Medulla oblongata (tissue), 1 donor: Measurements from ENCODE around the gene BLNK.

Experiments
- DNase-seq: peaks from one replicate; pipeline ENCODE4 v3.0.0-alpha.2; 2015; ENCODE audit errors: extremely low spot score

BLNK gene

GRCh38 chr10:96261930-96262329 lies 9.4 kb downstream of the BLNK start:
- no peak for DNase-seq

- DNase-seq: no peak
Measured at GRCh38 chr10:96261132-96261531, 10.2 kb downstream of the BLNK start.

- DNase-seq: no peak
Measured at GRCh38 chr10:96260014-96260413, 11.4 kb downstream of the BLNK start.

- DNase-seq: peak; percentile 51
Measured at GRCh38 chr10:96259150-96259549, 12.2 kb downstream of the BLNK start.

- DNase-seq: peak; percentile 84
Measured at GRCh38 chr10:96257944-96258343, 13.4 kb downstream of the BLNK start.

GRCh38 chr10:96255549-96256333 lies 15.6 kb downstream of the BLNK start:
- DNase-seq: no peak

- DNase-seq: no peak
Measured at GRCh38 chr10:96254976-96255375, 16.4 kb downstream of the BLNK start.

- no peak for DNase-seq
Measured at GRCh38 chr10:96252730-96253129, 18.6 kb downstream of the BLNK start.

GRCh38 chr10:96250349-96250748 lies 21.0 kb downstream of the BLNK start:
- no peak for DNase-seq

GRCh38 chr10:96249264-96249663 lies 22.1 kb downstream of the BLNK start:
- DNase-seq: no peak

- DNase-seq: no peak
Measured at GRCh38 chr10:96244354-96244753, 27.0 kb downstream of the BLNK start.

GRCh38 chr10:96243296-96243695 lies 28.1 kb downstream of the BLNK start:
- no peak for DNase-seq

- no peak for DNase-seq
Measured at GRCh38 chr10:96242822-96243221, 28.5 kb downstream of the BLNK start.

GRCh38 chr10:96238646-96239623 lies 32.4 kb downstream of the BLNK start:
- DNase-seq: no peak

- DNase-seq: no peak
Measured at GRCh38 chr10:96236876-96237275, 34.5 kb downstream of the BLNK start.

- DNase-seq: peak; percentile 63
Measured at GRCh38 chr10:96236090-96236478, 35.3 kb downstream of the BLNK start.

GRCh38 chr10:96235326-96236089 lies 35.9 kb downstream of the BLNK start:
- no peak for DNase-seq

GRCh38 chr10:96233959-96234358 lies 37.4 kb downstream of the BLNK start:
- DNase-seq: no peak

GRCh38 chr10:96230527-96230926 lies 40.8 kb downstream of the BLNK start:
- no peak for DNase-seq

GRCh38 chr10:96229568-96230030 lies 41.8 kb downstream of the BLNK start:
- peak; percentile 64 for DNase-seq

GRCh38 chr10:96228408-96228994 lies 42.9 kb downstream of the BLNK start:
- DNase-seq: no peak
